OCI-LY3 (cell line): ENCODE measurements around the gene RPL18.

ENCODE experiments used
- EZH2phosphoT487 ChIP-seq: fragments of 200-600 bp; shearing (Covaris generic); IDR thresholded peaks from 2 replicates; pipeline ENCODE4 v1.6.1; 2018; ENCODE audit warnings: antibody characterized with exemption, mixed run types, low read depth
- TF ChIP-seq, protein P1 (sequence below): fragments of 200-600, 300-600 bp; sonication (generic); IDR thresholded peaks from 2 replicates; pipeline ENCODE4 v1.5.1; 2014; ENCODE audit warnings: antibody characterized with exemption, low read length, low read depth

DNA sequence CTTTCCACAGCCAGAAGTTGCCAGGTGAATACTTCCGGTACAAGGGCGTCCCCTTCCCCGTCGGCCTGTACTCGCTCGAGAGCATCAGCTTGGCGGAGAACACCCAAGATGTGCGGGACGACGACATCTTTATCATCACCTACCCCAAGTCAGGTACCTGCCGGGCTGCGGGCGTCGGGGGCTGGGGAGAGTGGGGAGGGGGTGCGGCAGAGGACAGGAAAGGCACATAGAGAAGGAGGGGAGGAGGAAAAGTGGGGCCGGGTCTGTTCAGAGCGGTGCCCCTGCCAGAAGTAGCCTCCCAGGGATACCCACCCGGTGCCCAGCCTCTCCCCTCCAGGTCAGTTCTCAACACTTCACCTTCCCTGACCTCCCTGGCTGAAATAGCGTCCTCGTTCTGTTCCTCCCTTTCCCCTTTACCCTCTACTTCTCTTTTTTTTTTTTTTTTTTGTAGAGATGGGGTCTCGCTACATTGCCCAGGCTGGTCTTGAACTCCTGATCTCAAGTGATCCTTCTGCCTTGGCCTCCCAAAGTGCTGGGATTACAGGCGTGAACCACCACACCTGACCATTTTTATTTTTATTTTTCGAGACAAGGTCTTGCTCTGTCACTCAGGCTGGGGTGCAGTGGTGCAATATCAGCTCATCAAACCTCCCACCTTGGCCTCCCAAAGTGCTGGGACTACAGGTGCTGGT is 42.9 kb downstream of the RPL18 start:
- TF ChIP-seq, protein P1, sequence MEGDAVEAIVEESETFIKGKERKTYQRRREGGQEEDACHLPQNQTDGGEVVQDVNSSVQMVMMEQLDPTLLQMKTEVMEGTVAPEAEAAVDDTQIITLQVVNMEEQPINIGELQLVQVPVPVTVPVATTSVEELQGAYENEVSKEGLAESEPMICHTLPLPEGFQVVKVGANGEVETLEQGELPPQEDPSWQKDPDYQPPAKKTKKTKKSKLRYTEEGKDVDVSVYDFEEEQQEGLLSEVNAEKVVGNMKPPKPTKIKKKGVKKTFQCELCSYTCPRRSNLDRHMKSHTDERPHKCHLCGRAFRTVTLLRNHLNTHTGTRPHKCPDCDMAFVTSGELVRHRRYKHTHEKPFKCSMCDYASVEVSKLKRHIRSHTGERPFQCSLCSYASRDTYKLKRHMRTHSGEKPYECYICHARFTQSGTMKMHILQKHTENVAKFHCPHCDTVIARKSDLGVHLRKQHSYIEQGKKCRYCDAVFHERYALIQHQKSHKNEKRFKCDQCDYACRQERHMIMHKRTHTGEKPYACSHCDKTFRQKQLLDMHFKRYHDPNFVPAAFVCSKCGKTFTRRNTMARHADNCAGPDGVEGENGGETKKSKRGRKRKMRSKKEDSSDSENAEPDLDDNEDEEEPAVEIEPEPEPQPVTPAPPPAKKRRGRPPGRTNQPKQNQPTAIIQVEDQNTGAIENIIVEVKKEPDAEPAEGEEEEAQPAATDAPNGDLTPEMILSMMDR = no peak
- TF ChIP-seq EZH2phosphoT487 = no peak
